SK-N-SH (cell line): ENCODE data around the gene WDR81. TPM values are rescaled to one million over a fixed set of nuclear protein-coding genes. Genes with fewer than 3 reads are reported as not detected.

Experiments used
- CTCF ChIA-PET: fragments of 300-600, 350-600 bp; formaldehyde crosslinking; extraction: SDS; loops from one replicate; lab custom pipeline; 2021; lab: Yijun Ruan, JAX
- POLR2A ChIA-PET: fragments of 350-600 bp; sonication (Branson Sonifier 250); formaldehyde crosslinking; extraction: SDS; loops from one replicate; lab custom pipeline; 2020; ENCODE audit warnings: antibody characterized with exemption, inconsistent platforms; lab: Yijun Ruan, JAX
- DNase-seq: peaks from one replicate; pipeline ENCODE4 v3.0.0; 2012
- H2AFZ ChIP-seq: fragments of 200-600 bp; sonication (generic); 2 replicates; pipeline ENCODE4 v1.8.1; 2016; ENCODE audit warnings: antibody characterized with exemption, mild to moderate bottlenecking, low read depth
- H3F3A ChIP-seq: fragments of 200-600 bp; sonication (generic); replicated peaks from 2 replicates; pipeline ENCODE3; 2016; ENCODE audit warnings: antibody characterized with exemption, mild to moderate bottlenecking; ENCODE audit not compliant: insufficient read depth
- H3K27ac ChIP-seq, 2 experiments: fragments of 200-500 bp in 1 of 2; fragments of 200-600 bp in 1 of 2; sonication (Bioruptor generic) in 1 of 2; sonication (generic), shearing (Covaris generic) in 1 of 2; 2 replicates each; pipeline versions ENCODE4 v1.5.1 to v1.6.1; 2014 to 2016; ENCODE audit warnings: low read depth in 2 of 2, inconsistent platforms in 1 of 2, low read length in 1 of 2, mild to moderate bottlenecking in 1 of 2, mixed read lengths in 1 of 2
- H3K27me3 ChIP-seq: fragments of 200-600 bp; sonication (generic), shearing (Covaris generic); 2 replicates; pipeline ENCODE4 v1.6.1; 2016; ENCODE audit warnings: mixed run types; ENCODE audit not compliant: insufficient read depth
- H3K36me3 ChIP-seq, 2 experiments: fragments of 200-500 bp in 1 of 2; fragments of 200-600 bp in 1 of 2; sonication (Bioruptor generic) in 1 of 2; sonication (generic) in 1 of 2; replicated peaks in 1 of 2; 2 replicates each; pipeline versions ENCODE3 to v1.5.1; 2014 to 2016; ENCODE audit warnings: low read length in 1 of 2, mild to moderate bottlenecking in 1 of 2; ENCODE audit not compliant: insufficient read depth in 2 of 2, control insufficient read depth in 1 of 2
- H3K4me1 ChIP-seq, 2 experiments: fragments of 200-500 bp in 1 of 2; fragments of 200-600 bp in 1 of 2; sonication (Bioruptor generic) in 1 of 2; sonication (generic), shearing (Covaris generic) in 1 of 2; 2 replicates each; pipeline versions ENCODE4 v1.5.1 to v1.6.1; 2014 to 2016; ENCODE audit warnings: low read depth in 1 of 2, low read length in 1 of 2, mixed run types in 1 of 2; ENCODE audit not compliant: insufficient read depth in 2 of 2, control insufficient read depth in 1 of 2
- H3K4me2 ChIP-seq: fragments of 200-600 bp; sonication (generic), shearing (Covaris generic); 2 replicates; pipeline ENCODE4 v1.6.1; 2017; ENCODE audit warnings: mixed run types
- H3K4me3 ChIP-seq, 2 experiments: fragments of 200-500 bp in 1 of 2; fragments of 200-600 bp in 1 of 2; sonication (Bioruptor generic) in 1 of 2; sonication (generic), shearing (Covaris generic) in 1 of 2; 2 replicates each; pipeline versions ENCODE4 v1.5.1 to v1.8.1; 2014 to 2016; ENCODE audit warnings: low read depth in 2 of 2, inconsistent platforms in 1 of 2, low read length in 1 of 2, mild to moderate bottlenecking in 1 of 2, mixed read lengths in 1 of 2, moderate library complexity in 1 of 2
- H3K79me2 ChIP-seq: fragments of 200-600 bp; sonication (generic); 2 replicates; pipeline ENCODE4 v1.8.1; 2017; ENCODE audit warnings: mild to moderate bottlenecking; ENCODE audit not compliant: insufficient read depth
- H3K9ac ChIP-seq: fragments of 200-600 bp; sonication (generic); 2 replicates; pipeline ENCODE4 v1.6.1; 2017; ENCODE audit warnings: mixed run types
- H3K9me2 ChIP-seq: fragments of 200-600 bp; sonication (generic); 2 replicates; pipeline ENCODE4 v1.6.1; 2017; ENCODE audit warnings: mixed run types
- H3K9me3 ChIP-seq: fragments of 200-600 bp; sonication (generic); 2 replicates; pipeline ENCODE4 v1.6.1; 2017; ENCODE audit warnings: mixed run types, mild to moderate bottlenecking, moderate library complexity
- H4K20me1 ChIP-seq: fragments of 200-600 bp; sonication (generic); 2 replicates; pipeline ENCODE4 v1.6.1; 2017; ENCODE audit warnings: mild to moderate bottlenecking, mixed run types; ENCODE audit not compliant: insufficient read depth
- CHD2 ChIP-seq: fragments of 150-350 bp; IDR thresholded peaks from 2 replicates; pipeline ENCODE4 v1.6.1; 2018; ENCODE audit warnings: low read length; ENCODE audit not compliant: partially characterized antibody
- ELF1 ChIP-seq: IDR thresholded peaks from 2 replicates; pipeline ENCODE4 v1.4.0; 2012
- EP300 ChIP-seq, 2 experiments: IDR thresholded peaks; 2 replicates each; pipeline versions ENCODE4 v1.4.0 to v1.6.1; 2012; ENCODE audit warnings: borderline replicate concordance in 1 of 2, low read depth in 1 of 2, low read length in 1 of 2
- EZH2phosphoT487 ChIP-seq: fragments of 200-600 bp; sonication (generic); IDR thresholded peaks from 2 replicates; pipeline ENCODE4 v1.6.1; 2017; ENCODE audit warnings: low read depth, mixed run types, mild to moderate bottlenecking, antibody characterized with exemption, moderate library complexity, borderline replicate concordance
- FOSL2 ChIP-seq: IDR thresholded peaks from 2 replicates; pipeline ENCODE4 v1.4.0; 2012; ENCODE audit warnings: low read depth, mild to moderate bottlenecking, moderate library complexity, borderline replicate concordance
- GABPA ChIP-seq: IDR thresholded peaks from 2 replicates; pipeline ENCODE4 v1.4.0; 2012; ENCODE audit warnings: low read depth, mild to moderate bottlenecking
- GATA2 ChIP-seq: sonication (generic); formaldehyde crosslinking; IDR thresholded peaks from 2 replicates; pipeline ENCODE4 v1.5.0; 2020; ENCODE audit warnings: mild to moderate bottlenecking, missing genetic modification reagents
- MAX ChIP-seq: IDR thresholded peaks from 2 replicates; pipeline ENCODE4 v1.4.0; 2012; ENCODE audit warnings: low read depth
- MXI1 ChIP-seq: IDR thresholded peaks from 2 replicates; pipeline ENCODE4 v1.6.1; 2012; ENCODE audit warnings: mild to moderate bottlenecking, low read depth, low read length, improper control_type of control experiment
- NRF1 ChIP-seq: IDR thresholded peaks from 2 replicates; pipeline ENCODE4 v1.6.1; 2012; ENCODE audit warnings: low read depth, mild to moderate bottlenecking, low read length
- RAD21 ChIP-seq: IDR thresholded peaks from 2 replicates; pipeline ENCODE4 v1.6.1; 2012; ENCODE audit warnings: mild to moderate bottlenecking, low read length
- RCOR1 ChIP-seq: fragments of 150-350 bp; IDR thresholded peaks from 2 replicates; pipeline ENCODE4 v1.6.1; 2017; ENCODE audit warnings: antibody characterized with exemption, low read length
- RFX5 ChIP-seq: IDR thresholded peaks from 2 replicates; pipeline ENCODE4 v1.6.1; 2012; ENCODE audit warnings: mild to moderate bottlenecking, improper control_type of control experiment, low read length
- SIN3A ChIP-seq: IDR thresholded peaks from 2 replicates; pipeline ENCODE4 v1.6.1; 2012; ENCODE audit warnings: low read depth, mild to moderate bottlenecking, low read length, moderate library complexity, borderline replicate concordance
- SMC3 ChIP-seq: IDR thresholded peaks from 2 replicates; pipeline ENCODE4 v1.6.1; 2012; ENCODE audit warnings: low read depth, low read length, improper control_type of control experiment
- TAF1 ChIP-seq: IDR thresholded peaks from 2 replicates; pipeline ENCODE4 v1.6.1; 2012; ENCODE audit warnings: low read depth, mild to moderate bottlenecking, low read length, moderate library complexity, borderline replicate concordance
- TCF12 ChIP-seq: IDR thresholded peaks from 2 replicates; pipeline ENCODE4 v1.4.0; 2012
- TEAD4 ChIP-seq: IDR thresholded peaks from 2 replicates; pipeline ENCODE4 v1.4.0; 2012; ENCODE audit warnings: mild to moderate bottlenecking, borderline replicate concordance; ENCODE audit not compliant: insufficient read depth
- USF1 ChIP-seq: IDR thresholded peaks from 2 replicates; pipeline ENCODE4 v1.4.0; 2012; ENCODE audit warnings: low read depth, borderline replicate concordance
- YY1 ChIP-seq: IDR thresholded peaks from 2 replicates; pipeline ENCODE4 v1.4.0; 2012; ENCODE audit warnings: low read depth, mild to moderate bottlenecking
- ZBTB33 ChIP-seq: IDR thresholded peaks from 2 replicates; pipeline ENCODE4 v1.4.0; 2012; ENCODE audit warnings: low read depth, borderline replicate concordance
- WGBS: methylation state at CpG from one replicate; pipeline ENCODE4 v1.1.6; 2017; ENCODE audit warnings: low lambda C conversion rate; 5-methylcytosine and 5-hydroxymethylcytosine counted together
- polyA plus RNA-seq, 3 experiments: library from polyadenylated mRNA; depleted of rRNA; stranded (reverse); fragments of >200 nt; gene quantifications; 2 replicates each; pipeline ENCODE4 v1.2.3, GENCODE V29; 2012

WDR81 gene
- polyA plus RNA-seq, 1 of the 3 experiments (the other 2 are of a cell fraction), result 9.3 TPM

GRCh38 chr17:1755827-1756262, 31.3 kb downstream of the WDR81 start (continued):
- TF ChIP-seq RCOR1, result no peak
- TF ChIP-seq ELF1, result no peak
- no peak for TF ChIP-seq MAX

- Histone ChIP-seq H3K9me3 (no peaks in the 10 kb centered on the region), H3K9ac (no peak overlapping the region), H3K36me3 (no peaks in the 10 kb centered on the region), H3K79me2 (no peaks in the 10 kb centered on the region), H3K27ac (no peak overlapping the region), H2AFZ (no peak overlapping the region), H3K4me3 (no peak overlapping the region), H3K4me2 (no peak overlapping the region), H3K9me2 (no peaks in the 10 kb centered on the region), H3F3A (no peaks in the 10 kb centered on the region), H3K27me3 (no peaks in the 10 kb centered on the region), H3K4me1 (peaks cover 22 to 36% of the 10 kb centered on the region in 2 experiments; a peak in 3 of 4 replicates), H4K20me1 (no peaks in the 10 kb centered on the region)
- ChIA-PET CTCF (no interaction called here), POLR2A (no interaction called here)
- no peak for DNase-seq
- no peak for TF ChIP-seq TAF1
- no peak for TF ChIP-seq NRF1
- no peak for TF ChIP-seq USF1
- no peak for TF ChIP-seq TCF12
- no peak for TF ChIP-seq MXI1
- no peak for TF ChIP-seq SMC3
- no peak for TF ChIP-seq EZH2phosphoT487
- TF ChIP-seq GABPA, result no peak
- no peak for TF ChIP-seq MAX
- no peak for TF ChIP-seq RAD21
- no peak for TF ChIP-seq SIN3A
- TF ChIP-seq RFX5, result no peak
- TF ChIP-seq GATA2 (CRISPR knock-in tag), result no peak
- TF ChIP-seq YY1, result no peak
- no peak for TF ChIP-seq TEAD4
- no peak for TF ChIP-seq EP300 (IDR thresholded peaks at IDR 0.05; ENCODE audit: borderline replicate concordance in 1 of 2, low read depth in 1 of 2, low read length in 1 of 2)
- TF ChIP-seq CHD2, result no peak
- TF ChIP-seq FOSL2, result no peak
- no peak for TF ChIP-seq ELF1
- no peak for TF ChIP-seq ZBTB33
- 92% methylated on average over 15 of the region's 15 CpGs for WGBS
Measured at GRCh38 chr17:1758807-1759206, 34.3 kb downstream of the WDR81 start.
